Bone marrow (tissue), 2 donors: ENCODE data around the gene PRELP.

Experiments used
- DNase-seq, 2 donors: peaks; one replicate each; lab custom pipeline; 2025; lab: John Stamatoyannopoulos, UW

PRELP gene

GRCh38 chr1:203524152-203524551, 48.5 kb downstream of the PRELP start:
- no peak for DNase-seq

DNA sequence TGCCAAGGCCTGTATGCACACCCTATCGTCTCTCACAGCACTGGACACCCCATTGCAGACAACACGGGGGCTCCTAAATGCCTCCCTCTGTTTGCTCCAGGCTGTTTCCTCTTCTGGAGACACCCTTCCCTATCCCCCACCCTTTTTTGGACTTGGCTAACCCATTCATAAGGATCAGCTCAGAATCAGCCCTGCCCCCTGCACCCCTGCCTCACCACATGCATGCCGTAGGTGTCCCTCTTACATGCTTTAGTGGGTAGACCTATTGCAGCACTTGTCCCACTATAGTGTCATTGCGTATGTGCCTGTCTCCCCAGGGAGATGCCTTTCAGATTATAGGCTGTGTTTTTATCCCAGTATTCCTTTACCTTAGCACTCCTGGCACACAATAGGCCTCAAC, 49.2 kb downstream of the PRELP start:
- DNase-seq = no peak

- DNase-seq = no peak
Observed at GRCh38 chr1:203525685-203526084, 50.1 kb downstream of the PRELP start.

GRCh38 chr1:203526130-203526529, 50.5 kb downstream of the PRELP start:
- no peak for DNase-seq

DNA sequence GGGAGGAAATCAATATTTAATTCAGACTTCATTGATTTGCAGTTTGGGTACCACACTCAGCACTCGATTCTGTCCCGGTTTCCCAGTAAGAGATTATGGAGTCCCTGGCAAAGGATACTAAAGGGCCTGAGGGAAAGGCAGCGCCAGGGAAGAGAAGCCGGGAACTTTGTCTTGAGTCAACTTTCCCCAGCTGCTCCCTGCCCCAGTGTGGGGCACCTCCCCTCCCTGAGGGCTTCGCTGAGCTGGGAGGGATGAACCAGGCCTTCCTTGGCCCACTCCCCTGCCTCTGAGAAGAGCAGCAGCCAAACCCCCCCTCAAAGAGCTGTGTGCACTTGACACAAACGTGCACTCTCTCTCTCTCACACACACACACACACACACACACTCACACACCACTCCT, 51.0 kb downstream of the PRELP start:
- DNase-seq = no peak

DNA sequence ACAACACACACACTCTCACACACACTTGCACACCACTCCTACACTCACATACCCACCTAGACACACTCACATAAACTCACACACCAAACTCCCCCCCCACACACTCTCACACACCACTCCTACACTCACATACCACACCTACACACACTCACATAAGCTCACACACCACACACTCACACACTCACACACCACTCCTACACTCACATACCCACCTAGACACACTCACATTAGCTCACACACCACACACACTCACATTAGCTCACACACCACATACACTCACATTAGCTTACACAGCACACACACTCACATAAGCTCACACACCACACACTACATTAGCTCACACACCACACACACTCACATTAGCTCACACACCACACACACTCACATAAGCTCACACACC, 51.4 kb downstream of the PRELP start:
- no peak for DNase-seq

GRCh38 chr1:203528063-203528462, 52.5 kb downstream of the PRELP start:
- DNase-seq = no peak

DNA sequence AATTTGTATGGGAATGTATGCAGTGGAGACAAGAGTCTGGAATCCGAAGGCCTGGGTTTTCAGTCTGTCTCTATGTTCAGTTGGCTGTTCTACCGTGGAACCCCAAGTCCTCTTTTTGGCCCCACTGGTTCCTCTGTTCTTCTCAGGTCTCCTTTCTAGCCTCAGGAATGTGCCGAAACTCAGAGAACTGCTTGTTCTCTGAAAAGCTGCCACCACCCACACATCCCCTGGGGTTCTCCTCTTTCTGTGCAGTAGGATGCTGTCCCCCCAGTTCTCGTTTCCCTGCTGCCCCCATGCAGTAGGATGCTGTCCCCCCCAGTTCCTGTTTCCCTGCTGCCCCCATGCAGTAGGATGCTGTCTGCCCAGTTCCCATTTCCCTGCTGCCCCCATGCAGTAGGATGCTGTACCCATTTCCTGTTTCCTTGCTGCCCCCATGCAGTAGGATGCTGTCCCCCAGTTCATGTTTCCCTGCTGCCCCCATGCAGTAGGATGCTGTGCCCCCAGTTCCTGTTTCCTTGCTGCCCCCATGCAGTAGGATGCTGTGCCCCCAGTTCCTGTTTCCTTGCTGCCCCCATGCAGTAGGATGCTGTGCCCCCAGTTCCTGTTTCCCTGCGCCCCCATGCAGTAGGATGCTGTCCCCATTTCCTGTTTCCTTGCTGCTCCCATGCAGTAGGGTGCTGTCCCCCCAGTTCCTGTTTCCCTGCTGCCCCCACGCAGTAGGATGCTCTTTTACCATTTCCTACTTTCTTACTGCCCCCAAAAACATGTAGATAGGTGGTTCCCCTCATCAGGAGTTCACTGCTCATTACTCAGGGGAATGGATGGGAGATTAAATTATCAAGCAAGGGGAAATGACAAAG, 53.6 kb downstream of the PRELP start:
- no peak for DNase-seq

- no peak for DNase-seq
Observed at GRCh38 chr1:203531063-203531462, 55.5 kb downstream of the PRELP start.

DNA sequence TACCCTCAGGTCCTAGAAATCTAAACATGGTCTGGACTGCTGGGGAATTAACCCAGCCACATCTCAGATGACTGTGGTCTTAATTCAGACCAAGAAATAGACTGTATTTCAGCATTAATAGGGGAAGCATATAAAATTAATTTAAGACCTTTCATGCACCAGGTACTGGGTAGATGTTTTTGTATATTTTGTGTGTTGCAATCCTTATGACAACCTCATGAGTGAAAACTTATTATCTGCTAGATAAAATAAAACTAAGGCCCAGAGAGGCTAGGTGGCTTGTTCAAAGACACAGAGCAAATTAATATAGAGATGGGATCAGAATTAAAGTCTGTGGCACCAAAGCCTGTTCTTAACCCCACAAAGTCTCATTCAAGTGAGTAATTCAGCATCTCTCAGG, 58.4 kb downstream of the PRELP start:
- no peak for DNase-seq

- DNase-seq = no peak
Observed at GRCh38 chr1:203534526-203534925, 58.9 kb downstream of the PRELP start.

DNA sequence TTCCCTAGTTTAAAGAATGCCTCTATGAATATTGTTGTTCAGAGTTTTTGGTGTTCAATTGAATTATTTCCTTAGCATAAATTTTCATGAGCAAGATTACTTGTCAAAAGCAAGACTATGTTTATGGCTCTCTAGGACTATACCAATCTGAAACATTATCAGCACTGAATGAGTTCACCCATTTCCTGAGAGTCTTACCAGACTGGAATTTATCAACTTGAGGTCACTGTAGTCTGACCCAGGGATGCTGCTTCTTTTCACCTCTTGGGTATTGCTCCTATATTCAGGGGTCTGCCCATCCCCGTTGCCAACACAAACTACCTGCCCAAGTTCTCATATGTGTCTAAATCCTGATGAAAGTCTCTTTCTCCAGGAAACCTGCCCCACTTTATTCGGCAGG, 61.0 kb downstream of the PRELP start:
- no peak for DNase-seq

GRCh38 chr1:203536980-203537455, 61.4 kb downstream of the PRELP start:
- no peak for DNase-seq

GRCh38 chr1:203537806-203538464, 62.3 kb downstream of the PRELP start:
- no peak for DNase-seq

DNA sequence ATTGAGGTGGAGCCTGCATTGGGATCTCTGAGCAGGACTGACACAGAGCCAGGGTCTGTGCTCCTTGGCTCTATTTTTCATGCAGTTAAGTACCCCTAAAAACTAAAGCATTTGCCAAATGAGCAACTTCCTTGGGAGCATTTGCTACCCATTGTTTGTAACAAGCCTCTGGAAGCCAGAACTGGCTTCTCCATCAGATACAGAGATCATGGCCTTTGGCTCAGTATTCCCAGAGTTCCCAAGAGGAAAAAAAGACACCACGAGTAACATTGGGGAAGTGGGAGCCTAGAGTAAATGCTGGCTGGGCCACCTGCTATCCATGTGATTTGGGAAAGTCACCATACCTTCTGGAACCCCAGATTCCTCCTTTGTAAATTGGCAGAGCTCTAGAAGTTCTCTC, 63.1 kb downstream of the PRELP start:
- DNase-seq = no peak

- DNase-seq = no peak
Observed at GRCh38 chr1:203539831-203540546, 64.4 kb downstream of the PRELP start.
